ENCODE data around the gene IFIT3.

- TF ChIP-seq HDAC2 (IDR thresholded peaks at IDR 0.05) (no peak), POLR2A (IDR thresholded peaks at IDR 0.05; ENCODE audit: low read length) (no peak), CTCF (IDR thresholded peaks at IDR 0.05) (no peak), BHLHE40 (IDR thresholded peaks at IDR 0.05; ENCODE audit: low read depth, low read length) (no peak), REST (IDR thresholded peaks at IDR 0.05) (no peak), E2F6 (IDR thresholded peaks at IDR 0.05; ENCODE audit: borderline replicate concordance, low read depth) (no peak), CBX2 (IDR thresholded peaks at IDR 0.05; ENCODE audit: borderline replicate concordance, low read depth) (no peak), CEBPB (IDR thresholded peaks at IDR 0.05) (no peak), POLR2AphosphoS2 (conservative IDR thresholded peaks at IDR 0.05; ENCODE audit: low read length) (no peak), FOXS1 (CRISPR knock-in tag; IDR thresholded peaks at IDR 0.05) (no peak), KDM1A (IDR thresholded peaks at IDR 0.05; ENCODE audit: low read depth) (no peak)
These were observed 15.4 kb downstream of the IFIT3 start for GRCh38 chr10:89343089-89343767.

All from A549 (cell line).